Neural cell (in vitro differentiated cells): ENCODE data around the gene NBEA. TPM values are rescaled to one million over a fixed set of nuclear protein-coding genes. Genes with fewer than 3 reads are reported as not detected.

Experiments used
- H2AFZ ChIP-seq: fragments of 200-600, 300-800 bp; sonication (generic), shearing (Covaris generic); 2 replicates; pipeline ENCODE4 v1.6.0; 2014; ENCODE audit warnings: low read depth, mild to moderate bottlenecking, antibody characterized with exemption, low read length, moderate library complexity
- H3F3A ChIP-seq: fragments of 200-600 bp; shearing (Covaris generic); 2 replicates; pipeline ENCODE4 v1.6.1; 2016; ENCODE audit warnings: mild to moderate bottlenecking, moderate library complexity, mixed read lengths, antibody characterized with exemption, low read length; ENCODE audit not compliant: insufficient read depth, poor library complexity, severe bottlenecking
- H3K27ac ChIP-seq: fragments of 200-600, 300-800 bp; sonication (generic), shearing (Covaris generic); 2 replicates; pipeline ENCODE4 v1.5.1; 2014; ENCODE audit warnings: mild to moderate bottlenecking, low read length, moderate library complexity
- H3K27me3 ChIP-seq: fragments of 300-800, 200-600 bp; sonication (generic), shearing (Covaris generic); 2 replicates; pipeline ENCODE4 v1.6.0; 2014; ENCODE audit warnings: mild to moderate bottlenecking, low read depth, low read length, moderate library complexity; ENCODE audit not compliant: insufficient read depth
- H3K36me3 ChIP-seq: fragments of 300-800, 200-600 bp; sonication (generic), shearing (Covaris generic); 2 replicates; pipeline ENCODE4 v1.5.1; 2014; ENCODE audit warnings: mild to moderate bottlenecking, antibody characterized with exemption, low read length, moderate library complexity; ENCODE audit not compliant: insufficient read depth
- H3K4me2 ChIP-seq: fragments of 300-800, 200-600 bp; sonication (generic), shearing (Covaris generic); 2 replicates; pipeline ENCODE4 v1.6.0; 2014; ENCODE audit warnings: mild to moderate bottlenecking, low read length
- H3K4me3 ChIP-seq: fragments of 300-800, 200-600 bp; sonication (generic), shearing (Covaris generic); 2 replicates; pipeline ENCODE4 v1.5.1; 2014; ENCODE audit warnings: mild to moderate bottlenecking, low read length, moderate library complexity
- H3K79me2 ChIP-seq: fragments of 200-600 bp; shearing (Covaris generic); replicated peaks from 2 replicates; pipeline ENCODE4 v1.6.0; 2014; ENCODE audit warnings: mild to moderate bottlenecking, low read length, moderate library complexity; ENCODE audit not compliant: insufficient read depth
- H3K9ac ChIP-seq: fragments of 300-800, 200-600 bp; sonication (generic), shearing (Covaris generic); 2 replicates; pipeline ENCODE4 v1.6.1; 2016; ENCODE audit warnings: mild to moderate bottlenecking, low read length, mixed read lengths
- H3K9me2 ChIP-seq: fragments of 200-600 bp; shearing (Covaris generic); 2 replicates; pipeline ENCODE4 v1.6.1; 2016; ENCODE audit warnings: mild to moderate bottlenecking, low read length, mixed read lengths; ENCODE audit not compliant: insufficient read depth
- H3K9me3 ChIP-seq: fragments of 200-600, 300-800 bp; sonication (generic), shearing (Covaris generic); 2 replicates; pipeline ENCODE4 v1.6.1; 2016; ENCODE audit warnings: mild to moderate bottlenecking, mixed run types, low read length, moderate library complexity, mixed read lengths
- H4K20me1 ChIP-seq: fragments of 200-600 bp; shearing (Covaris generic); 2 replicates; pipeline ENCODE4 v1.6.1; 2016; ENCODE audit warnings: mild to moderate bottlenecking, mixed run types; ENCODE audit not compliant: insufficient read depth
- EP300 ChIP-seq: fragments of 450-650 bp; conservative IDR thresholded peaks from 2 replicates; pipeline ENCODE4 v1.6.1; 2014; ENCODE audit warnings: antibody characterized with exemption, mild to moderate bottlenecking, moderate library complexity; ENCODE audit not compliant: poor library complexity, severe bottlenecking
- EZH2 ChIP-seq: fragments of 200-600, 300-800 bp; shearing (Covaris generic), sonication (generic); IDR thresholded peaks from 2 replicates; pipeline ENCODE4 v1.6.1; 2014; ENCODE audit warnings: antibody characterized with exemption, low read length, borderline replicate concordance, mild to moderate bottlenecking; ENCODE audit not compliant: insufficient read depth, poor library complexity, severe bottlenecking
- MXI1 ChIP-seq: fragments of 450-650 bp; conservative IDR thresholded peaks from 2 replicates; pipeline ENCODE4 v1.6.1; 2014; ENCODE audit warnings: antibody characterized with exemption, mild to moderate bottlenecking; ENCODE audit not compliant: poor library complexity, severe bottlenecking
- POLR2AphosphoS5 ChIP-seq: IDR thresholded peaks from 2 replicates; pipeline ENCODE4 v1.6.1; 2012
- RAD21 ChIP-seq: fragments of 450-650 bp; conservative IDR thresholded peaks from 2 replicates; pipeline ENCODE4 v1.6.1; 2014; ENCODE audit warnings: antibody characterized with exemption, mild to moderate bottlenecking, moderate library complexity
- SMC3 ChIP-seq: fragments of 450-650 bp; conservative IDR thresholded peaks from 2 replicates; pipeline ENCODE4 v1.6.1; 2014; ENCODE audit warnings: antibody characterized with exemption, mild to moderate bottlenecking, moderate library complexity; ENCODE audit not compliant: poor library complexity
- TAF1 ChIP-seq: IDR thresholded peaks from 2 replicates; pipeline ENCODE4 v1.6.1; 2012; ENCODE audit warnings: low read depth
- polyA plus RNA-seq: library from polyadenylated mRNA; depleted of rRNA; stranded (reverse); fragments of >200 nt; gene quantifications from 2 replicates; pipeline ENCODE4 v1.2.3, GENCODE V29; 2014
- TF ChIP-seq, protein P1 (sequence below): IDR thresholded peaks from 2 replicates; pipeline ENCODE4 v1.6.1; 2012; ENCODE audit warnings: borderline replicate concordance
- TF ChIP-seq, protein P2 (sequence below): fragments of 450-650 bp; IDR thresholded peaks from 2 replicates; pipeline ENCODE4 v1.5.1; 2014; ENCODE audit warnings: antibody characterized with exemption, mild to moderate bottlenecking, moderate library complexity; ENCODE audit not compliant: poor library complexity, severe bottlenecking

NBEA gene
- polyA plus RNA-seq, 1 donor from 2014 or later: 55.8 TPM

DNA sequence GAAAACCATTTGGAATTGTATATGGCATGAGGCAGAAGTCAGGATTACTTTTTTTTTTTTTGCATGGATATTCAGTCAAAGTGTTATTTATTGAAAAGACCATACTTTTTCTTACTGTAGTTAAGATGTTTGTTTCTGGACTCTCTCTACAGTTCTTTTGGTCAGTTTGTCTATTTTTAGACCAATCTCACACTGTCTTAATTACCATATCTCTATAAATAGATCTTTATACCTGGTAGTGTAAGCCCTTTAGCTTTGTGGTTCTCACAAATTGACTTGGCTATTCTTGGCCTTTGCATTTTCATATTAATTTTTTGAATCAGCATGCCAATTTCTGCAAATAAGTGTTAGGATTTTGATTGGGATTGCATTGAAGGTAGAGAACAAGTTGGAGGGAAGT lies 437.6 kb downstream of the NBEA start:
- Histone ChIP-seq H3K36me3 (no peaks in the 10 kb centered on the region), H3K27ac (no peak overlapping the region), H3K4me3 (no peak overlapping the region), H3K4me2 (no peak overlapping the region), H3K9ac (no peak overlapping the region), H3K79me2 (no peaks in the 10 kb centered on the region), H2AFZ (no peak overlapping the region), H3F3A (no peaks in the 10 kb centered on the region), H3K9me2 (no peaks in the 10 kb centered on the region), H3K27me3 (no peaks in the 10 kb centered on the region), H3K9me3 (no peaks in the 10 kb centered on the region), H4K20me1 (no peaks in the 10 kb centered on the region)
- TF ChIP-seq EP300 (no peak), SMC3 (no peak)

- Histone ChIP-seq H2AFZ (no peak overlapping the region), H3F3A (no peaks in the 10 kb centered on the region), H3K9ac (no peak overlapping the region), H3K36me3 (no peaks in the 10 kb centered on the region), H4K20me1 (no peaks in the 10 kb centered on the region), H3K4me3 (no peak overlapping the region), H3K9me3 (no peaks in the 10 kb centered on the region), H3K27me3 (no peaks in the 10 kb centered on the region), H3K9me2 (no peaks in the 10 kb centered on the region), H3K27ac (no peak overlapping the region), H3K4me2 (no peak overlapping the region), H3K79me2 (no peaks in the 10 kb centered on the region)
- TF ChIP-seq, protein P1, sequence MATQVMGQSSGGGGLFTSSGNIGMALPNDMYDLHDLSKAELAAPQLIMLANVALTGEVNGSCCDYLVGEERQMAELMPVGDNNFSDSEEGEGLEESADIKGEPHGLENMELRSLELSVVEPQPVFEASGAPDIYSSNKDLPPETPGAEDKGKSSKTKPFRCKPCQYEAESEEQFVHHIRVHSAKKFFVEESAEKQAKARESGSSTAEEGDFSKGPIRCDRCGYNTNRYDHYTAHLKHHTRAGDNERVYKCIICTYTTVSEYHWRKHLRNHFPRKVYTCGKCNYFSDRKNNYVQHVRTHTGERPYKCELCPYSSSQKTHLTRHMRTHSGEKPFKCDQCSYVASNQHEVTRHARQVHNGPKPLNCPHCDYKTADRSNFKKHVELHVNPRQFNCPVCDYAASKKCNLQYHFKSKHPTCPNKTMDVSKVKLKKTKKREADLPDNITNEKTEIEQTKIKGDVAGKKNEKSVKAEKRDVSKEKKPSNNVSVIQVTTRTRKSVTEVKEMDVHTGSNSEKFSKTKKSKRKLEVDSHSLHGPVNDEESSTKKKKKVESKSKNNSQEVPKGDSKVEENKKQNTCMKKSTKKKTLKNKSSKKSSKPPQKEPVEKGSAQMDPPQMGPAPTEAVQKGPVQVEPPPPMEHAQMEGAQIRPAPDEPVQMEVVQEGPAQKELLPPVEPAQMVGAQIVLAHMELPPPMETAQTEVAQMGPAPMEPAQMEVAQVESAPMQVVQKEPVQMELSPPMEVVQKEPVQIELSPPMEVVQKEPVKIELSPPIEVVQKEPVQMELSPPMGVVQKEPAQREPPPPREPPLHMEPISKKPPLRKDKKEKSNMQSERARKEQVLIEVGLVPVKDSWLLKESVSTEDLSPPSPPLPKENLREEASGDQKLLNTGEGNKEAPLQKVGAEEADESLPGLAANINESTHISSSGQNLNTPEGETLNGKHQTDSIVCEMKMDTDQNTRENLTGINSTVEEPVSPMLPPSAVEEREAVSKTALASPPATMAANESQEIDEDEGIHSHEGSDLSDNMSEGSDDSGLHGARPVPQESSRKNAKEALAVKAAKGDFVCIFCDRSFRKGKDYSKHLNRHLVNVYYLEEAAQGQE: no peak
- no peak for TF ChIP-seq RAD21
- no peak for TF ChIP-seq POLR2AphosphoS5
- TF ChIP-seq EZH2: no peak
- no peak for TF ChIP-seq MXI1
- no peak for TF ChIP-seq EP300
- TF ChIP-seq TAF1: no peak
- TF ChIP-seq SMC3: no peak
- TF ChIP-seq, protein P2, sequence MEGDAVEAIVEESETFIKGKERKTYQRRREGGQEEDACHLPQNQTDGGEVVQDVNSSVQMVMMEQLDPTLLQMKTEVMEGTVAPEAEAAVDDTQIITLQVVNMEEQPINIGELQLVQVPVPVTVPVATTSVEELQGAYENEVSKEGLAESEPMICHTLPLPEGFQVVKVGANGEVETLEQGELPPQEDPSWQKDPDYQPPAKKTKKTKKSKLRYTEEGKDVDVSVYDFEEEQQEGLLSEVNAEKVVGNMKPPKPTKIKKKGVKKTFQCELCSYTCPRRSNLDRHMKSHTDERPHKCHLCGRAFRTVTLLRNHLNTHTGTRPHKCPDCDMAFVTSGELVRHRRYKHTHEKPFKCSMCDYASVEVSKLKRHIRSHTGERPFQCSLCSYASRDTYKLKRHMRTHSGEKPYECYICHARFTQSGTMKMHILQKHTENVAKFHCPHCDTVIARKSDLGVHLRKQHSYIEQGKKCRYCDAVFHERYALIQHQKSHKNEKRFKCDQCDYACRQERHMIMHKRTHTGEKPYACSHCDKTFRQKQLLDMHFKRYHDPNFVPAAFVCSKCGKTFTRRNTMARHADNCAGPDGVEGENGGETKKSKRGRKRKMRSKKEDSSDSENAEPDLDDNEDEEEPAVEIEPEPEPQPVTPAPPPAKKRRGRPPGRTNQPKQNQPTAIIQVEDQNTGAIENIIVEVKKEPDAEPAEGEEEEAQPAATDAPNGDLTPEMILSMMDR: no peak
Observed at GRCh38 chr13:35387682-35388250, 445.7 kb downstream of the NBEA start.
